IPS DF 4.7 (cell line): Measurements from ENCODE around the gene TEX14.
A peak's percentile ranks its signal among the peaks of the same experiment; 100 is the strongest.
"Not testable (repeated sequence)": the region's sequence is repeated elsewhere in the genome, so short reads cannot be mapped to it uniquely, and the experiment has no call there.

Experiments used
- DNase-seq: peaks from one replicate; pipeline ENCODE4 v3.0.0-alpha.2; 2013; ENCODE audit warnings: low spot score; ENCODE audit errors: extremely low read depth

TEX14 gene

GRCh38 chr17:58688521-58688920 lies 3.3 kb downstream of the TEX14 start:
- no peak for DNase-seq

GRCh38 chr17:58686980-58687379 lies 4.9 kb downstream of the TEX14 start:
- DNase-seq = no peak

- DNase-seq = not testable (repeated sequence)
These were observed 7.4 kb downstream of the TEX14 start for GRCh38 chr17:58684462-58684861.

GRCh38 chr17:58684003-58684402 lies 7.8 kb downstream of the TEX14 start:
- DNase-seq = no peak

DNA sequence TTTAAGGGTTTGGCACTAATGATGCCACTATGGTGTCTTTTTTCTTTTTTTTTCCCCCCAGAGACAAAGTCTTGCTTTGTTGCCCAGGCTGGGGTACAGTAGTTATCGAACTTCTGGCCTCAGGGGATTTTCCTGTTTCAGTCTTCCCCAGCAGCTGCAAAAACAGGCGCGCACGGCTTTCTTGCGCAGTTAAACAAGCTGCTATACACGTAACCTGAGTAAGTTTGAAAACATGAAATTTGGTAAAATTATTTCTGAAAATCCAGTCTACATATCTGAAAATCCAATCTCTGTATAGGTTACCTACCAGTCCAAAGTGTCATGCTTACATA lies 11.8 kb downstream of the TEX14 start:
- no peak for DNase-seq

- DNase-seq = peak; percentile 56
These were observed 12.4 kb downstream of the TEX14 start for GRCh38 chr17:58679263-58680037.

GRCh38 chr17:58678287-58678686 lies 13.6 kb downstream of the TEX14 start:
- DNase-seq = not testable (repeated sequence)

DNA sequence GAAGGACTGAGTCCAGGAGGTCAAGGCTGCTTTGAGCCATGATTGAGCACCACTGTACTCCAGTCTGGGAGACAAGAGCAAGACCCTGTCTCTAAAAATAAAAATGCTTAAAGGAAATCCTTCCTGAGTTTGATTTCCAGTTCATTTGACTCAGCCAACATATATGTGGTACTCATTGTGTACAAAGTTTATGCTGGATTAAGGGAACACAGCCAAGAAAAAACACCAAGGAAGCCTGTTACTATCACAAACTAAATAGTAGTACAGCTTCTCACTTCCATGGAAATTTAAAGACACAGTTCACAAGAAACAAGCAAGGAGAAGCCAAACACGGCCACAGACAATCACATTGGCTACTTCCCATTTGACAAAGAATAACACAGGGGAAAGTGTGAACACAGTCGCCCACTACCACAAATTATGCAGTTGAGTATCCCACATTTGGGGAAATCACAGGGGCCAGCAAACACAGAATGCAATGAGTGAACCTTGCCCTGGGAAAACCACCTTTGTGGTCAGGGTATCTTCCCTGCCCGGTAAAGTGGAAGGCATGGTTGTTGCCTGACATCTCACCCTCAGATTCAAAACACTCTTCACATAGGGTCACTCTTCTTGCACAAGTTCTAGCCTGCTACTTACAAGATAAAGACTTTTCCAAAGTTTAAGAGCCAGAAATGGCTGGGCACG lies 14.5 kb downstream of the TEX14 start:
- DNase-seq = no peak

DNA sequence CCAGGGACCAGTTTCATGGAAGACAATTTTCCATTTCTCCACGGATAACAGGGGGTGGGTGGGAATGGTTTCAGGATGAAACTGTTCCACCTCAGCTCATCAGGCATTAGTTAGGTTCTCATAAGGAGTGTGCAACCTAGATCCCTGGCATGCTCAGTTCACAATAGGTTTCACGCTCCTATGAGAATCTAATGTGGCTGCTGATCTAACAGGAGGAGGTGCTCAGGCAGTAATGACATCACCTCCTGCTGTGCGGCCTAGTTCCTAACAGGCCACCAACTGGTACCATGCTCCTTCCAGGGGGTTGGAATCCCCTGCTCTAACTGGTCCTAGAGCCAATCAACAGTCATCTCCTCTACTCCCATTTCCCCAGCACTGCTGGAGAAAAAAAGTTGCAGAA lies 19.9 kb downstream of the TEX14 start:
- no peak for DNase-seq

GRCh38 chr17:58669853-58670252 lies 22.0 kb downstream of the TEX14 start:
- no peak for DNase-seq

- no peak for DNase-seq
These were observed 23.3 kb downstream of the TEX14 start for GRCh38 chr17:58668598-58668935.

GRCh38 chr17:58667934-58668597 lies 23.8 kb downstream of the TEX14 start:
- DNase-seq = no peak

DNA sequence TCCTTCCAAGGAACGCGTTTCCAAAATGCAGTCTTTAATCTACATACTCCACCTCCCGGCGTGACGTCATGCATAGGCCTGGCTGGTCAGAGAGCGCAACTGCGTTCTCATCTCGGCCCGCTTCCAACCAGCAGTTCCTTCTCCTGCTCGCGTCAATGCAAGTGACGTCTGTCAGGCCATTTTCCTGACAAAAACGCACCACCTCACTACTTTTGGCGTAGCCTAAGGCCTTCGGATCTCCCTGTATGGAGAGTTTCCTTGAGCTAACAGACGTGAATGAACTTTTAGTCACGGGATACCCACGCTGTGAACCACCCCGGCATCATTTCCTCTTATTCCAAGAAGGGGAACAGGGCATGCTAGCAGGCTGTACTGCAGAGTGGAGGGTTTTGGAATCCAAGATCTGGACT lies 25.0 kb downstream of the TEX14 start:
- DNase-seq = no peak

DNA sequence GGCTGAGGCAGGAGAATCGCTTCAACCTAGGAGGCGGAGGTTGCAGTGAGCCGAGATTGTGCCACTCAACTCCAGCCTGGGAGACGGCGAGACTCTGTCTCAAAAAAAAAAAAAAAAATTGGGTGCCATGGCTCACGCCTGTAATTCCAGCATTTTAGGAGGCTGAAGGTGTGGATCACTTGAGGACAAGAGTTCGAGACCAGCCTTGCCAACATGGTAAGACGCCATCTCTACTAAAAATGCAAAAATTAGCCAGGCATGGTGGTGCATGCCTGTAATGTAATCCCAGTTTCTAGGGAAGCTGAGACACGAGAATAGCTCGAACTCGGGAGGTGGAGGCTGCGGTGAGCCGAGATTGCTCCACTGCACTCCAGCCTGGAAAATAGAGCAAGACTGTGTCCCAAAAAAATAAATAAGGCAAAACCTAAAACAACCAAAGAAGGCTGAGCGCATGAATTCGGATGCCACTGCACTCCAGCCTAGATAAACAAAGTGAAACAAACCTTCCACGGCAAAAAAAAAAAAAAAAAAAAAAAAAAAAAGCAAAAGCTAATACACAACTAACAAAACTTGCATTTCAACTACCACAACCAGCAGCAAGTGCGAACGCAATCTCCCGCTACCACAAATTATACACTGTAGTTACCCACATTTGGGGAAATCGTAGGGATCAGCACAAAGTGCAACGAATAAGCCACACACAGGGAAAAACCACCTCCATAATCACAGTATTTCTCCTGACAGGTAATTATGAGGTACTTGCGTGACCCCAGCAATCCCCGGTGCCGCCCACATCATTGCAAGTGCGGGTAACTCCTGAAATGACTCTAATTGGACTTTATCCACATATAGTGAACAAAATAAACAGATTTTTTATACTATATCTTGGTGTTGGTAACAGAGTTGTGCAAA lies 25.6 kb downstream of the TEX14 start:
- no peak for DNase-seq

DNA sequence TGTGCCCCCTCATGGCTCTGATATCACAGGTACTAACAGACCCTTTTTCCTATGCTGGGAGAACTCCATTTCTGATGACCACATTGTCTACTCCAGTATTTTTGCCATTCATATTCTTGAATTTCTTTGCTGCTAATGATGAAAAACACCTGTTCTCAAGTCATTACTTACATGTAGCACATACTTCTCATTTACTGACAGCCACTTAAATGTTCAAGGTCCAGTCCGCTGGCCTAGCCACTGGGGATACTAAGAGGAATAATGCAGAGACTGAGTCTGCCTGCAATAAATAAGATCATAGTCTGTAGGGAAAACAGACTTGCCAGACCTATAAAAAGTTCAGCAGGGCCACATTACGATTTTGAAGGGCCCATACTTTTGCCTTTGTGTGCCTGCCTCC lies 27.5 kb downstream of the TEX14 start:
- DNase-seq = no peak

DNA sequence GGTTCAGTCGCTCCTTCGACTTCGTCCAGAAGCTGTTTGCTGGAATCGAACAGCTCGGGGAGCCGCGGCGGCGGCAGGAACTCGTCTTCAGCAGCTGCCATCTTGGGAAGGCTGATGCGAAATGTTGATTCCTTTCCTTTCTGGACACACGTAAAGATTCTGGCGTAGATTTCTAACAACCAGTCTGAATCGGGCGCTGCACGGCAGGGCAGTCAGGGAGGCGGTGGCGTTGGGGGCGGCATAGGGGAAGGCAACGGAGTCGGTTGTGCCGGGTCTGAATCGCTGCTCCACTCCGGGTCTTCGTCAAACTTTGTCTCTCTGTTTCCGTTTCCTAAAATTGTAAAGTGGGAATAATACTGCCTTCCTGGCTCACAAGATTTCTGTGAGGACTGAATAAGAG lies 30.3 kb downstream of the TEX14 start:
- no peak for DNase-seq

DNA sequence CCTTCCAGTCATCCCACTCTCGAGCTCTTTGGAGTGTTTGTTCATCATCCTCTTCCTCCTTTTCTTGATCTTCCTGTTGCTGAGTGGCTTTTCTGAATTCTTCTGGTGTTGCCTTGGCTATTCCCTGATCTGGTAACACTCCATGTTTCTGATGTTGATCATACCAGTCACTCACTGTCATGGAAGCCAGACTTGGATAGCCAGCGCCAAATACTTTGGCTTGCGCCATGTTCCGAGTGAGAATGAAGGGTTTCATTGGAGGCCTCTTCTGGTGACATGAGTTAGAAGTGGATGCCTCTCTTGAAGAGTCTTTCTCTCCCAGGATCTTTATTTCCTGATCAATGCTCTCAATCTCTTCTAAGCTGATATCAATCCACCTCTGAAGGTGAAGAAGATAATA lies 31.2 kb downstream of the TEX14 start:
- no peak for DNase-seq

- DNase-seq = not testable (repeated sequence)
These were observed 32.1 kb downstream of the TEX14 start for GRCh38 chr17:58659714-58660084.

DNA sequence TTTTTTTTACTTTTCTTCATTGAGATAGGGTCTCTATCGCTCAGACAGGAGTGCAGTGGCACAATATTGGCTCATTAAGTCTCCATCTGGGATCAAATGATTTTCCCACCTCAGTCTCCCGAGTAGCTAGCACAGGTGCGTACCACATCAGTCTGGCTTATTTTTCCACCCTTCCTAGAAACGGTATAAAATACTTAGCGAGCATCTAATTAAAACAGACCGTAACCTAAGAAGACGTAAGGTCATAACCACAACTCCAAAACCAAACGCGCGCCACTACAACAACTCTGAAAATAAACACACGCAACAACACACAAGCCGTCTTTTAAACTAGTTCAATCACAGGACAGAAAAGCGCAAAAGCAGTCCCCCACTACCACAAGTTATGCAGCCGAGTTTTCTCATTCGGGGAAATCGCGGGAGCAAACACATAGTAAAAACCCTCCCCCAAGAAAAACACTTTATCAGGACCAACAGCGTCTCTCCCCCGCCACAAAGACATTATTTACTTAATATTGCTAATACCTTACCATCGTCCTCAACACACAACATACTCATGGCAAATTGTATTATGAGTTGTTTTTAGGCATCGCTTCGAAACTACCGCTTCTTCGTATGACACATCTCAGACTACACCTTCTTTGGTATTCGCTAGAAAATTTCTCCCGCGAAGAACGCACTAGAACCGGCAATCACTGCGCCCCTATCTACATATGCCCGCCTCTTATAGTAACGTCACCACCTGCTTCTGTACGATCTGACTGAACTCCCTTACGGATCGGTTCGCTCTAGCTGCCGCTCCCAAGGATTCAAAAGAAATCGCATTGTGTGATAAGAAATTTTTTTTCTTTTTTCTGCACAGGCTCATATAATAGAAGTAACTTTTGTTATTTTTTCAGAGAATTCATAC lies 32.8 kb downstream of the TEX14 start:
- peak; percentile 93 for DNase-seq

GRCh38 chr17:58657962-58658803 lies 33.7 kb downstream of the TEX14 start:
- peak; percentile 53 for DNase-seq
